Measurements from ENCODE around the gene STATH.
"Not testable (repeated sequence)": the region's sequence is repeated elsewhere in the genome, so short reads cannot be mapped to it uniquely, and the experiment has no call there.

Gene STATH

GRCh38 chr4:70023218-70023617, 27.5 kb downstream of the STATH start:
- H3K79me2 ChIP-seq (ENCODE audit: insufficient read depth, low read length): no peaks in the 10 kb centered on the region
- no peaks in the 10 kb centered on the region for H4K20me1 ChIP-seq (ENCODE audit: insufficient read depth, low read length, poor library complexity, severe bottlenecking)
- no peaks in the 10 kb centered on the region for H3K9me3 ChIP-seq (ENCODE audit: insufficient read depth, low read depth, low read length)
- TF ChIP-seq CTCF (conservative IDR thresholded peaks at IDR 0.05; ENCODE audit: low read length) (no peak), EZH2phosphoT487 (IDR thresholded peaks at IDR 0.05; ENCODE audit: borderline replicate concordance) (no peak)
- H3F3A ChIP-seq (ENCODE audit: low read depth): no peaks in the 10 kb centered on the region
- no peaks in the 10 kb centered on the region for H3K9me2 ChIP-seq (replicated peaks; ENCODE audit: low read depth, low read length)
- H3K4me1 ChIP-seq (ENCODE audit: insufficient read depth, low read length, poor library complexity, severe bottlenecking): no peaks in the 10 kb centered on the region
- no peaks in the 10 kb centered on the region for H3K27me3 ChIP-seq (ENCODE audit: insufficient read depth, low read length, poor library complexity, severe bottlenecking)
- H3K4me2 ChIP-seq (ENCODE audit: low read depth, low read length, poor library complexity, severe bottlenecking): no peak overlapping the region
- H2AFZ ChIP-seq (ENCODE audit: low read length): no peak overlapping the region
- no peak overlapping the region for H3K9ac ChIP-seq (ENCODE audit: low read depth, low read length, poor library complexity, severe bottlenecking)
- no peaks in the 10 kb centered on the region for H3K36me3 ChIP-seq (ENCODE audit: insufficient read depth, low read length)
- H3K4me3 ChIP-seq (ENCODE audit: low read length, poor library complexity, severe bottlenecking): no peak overlapping the region

- no peaks in the 10 kb centered on the region for H3K79me2 ChIP-seq (ENCODE audit: insufficient read depth, low read length)
- H3K36me3 ChIP-seq (ENCODE audit: insufficient read depth, low read length): no peaks in the 10 kb centered on the region
- no peaks in the 10 kb centered on the region for H3K9me3 ChIP-seq (ENCODE audit: insufficient read depth, low read depth, low read length)
- H2AFZ ChIP-seq (ENCODE audit: low read length): no peak overlapping the region
- no peaks in the 10 kb centered on the region for H4K20me1 ChIP-seq (ENCODE audit: insufficient read depth, low read length, poor library complexity, severe bottlenecking)
- no peak overlapping the region for H3K9ac ChIP-seq (ENCODE audit: low read depth, low read length, poor library complexity, severe bottlenecking)
- H3K4me2 ChIP-seq (ENCODE audit: low read depth, low read length, poor library complexity, severe bottlenecking): no peak overlapping the region
- TF ChIP-seq EZH2phosphoT487 (IDR thresholded peaks at IDR 0.05; ENCODE audit: borderline replicate concordance) (no peak), CTCF (conservative IDR thresholded peaks at IDR 0.05; ENCODE audit: low read length) (no peak)
- H3K27me3 ChIP-seq (ENCODE audit: insufficient read depth, low read length, poor library complexity, severe bottlenecking): no peaks in the 10 kb centered on the region
- H3K9me2 ChIP-seq (replicated peaks; ENCODE audit: low read depth, low read length): no peaks in the 10 kb centered on the region
- no peak overlapping the region for H3K4me3 ChIP-seq (ENCODE audit: low read length, poor library complexity, severe bottlenecking)
- H3K4me1 ChIP-seq (ENCODE audit: insufficient read depth, low read length, poor library complexity, severe bottlenecking): no peaks in the 10 kb centered on the region
- no peaks in the 10 kb centered on the region for H3F3A ChIP-seq (ENCODE audit: low read depth)
Measured at GRCh38 chr4:70027011-70027410, 31.2 kb downstream of the STATH start.

GRCh38 chr4:70028159-70028558, 32.4 kb downstream of the STATH start, which contains the start of gene HTN3:
Gene HTN3 (plus strand): TSS chr4:70028459. CDS start chr4:70030741, 2,282 bp downstream.
- not testable (repeated sequence) for H3K9me3 ChIP-seq (ENCODE audit: insufficient read depth, low read depth, low read length); H2AFZ ChIP-seq (ENCODE audit: low read length); H3K4me2 ChIP-seq (ENCODE audit: low read depth, low read length, poor library complexity, severe bottlenecking); H4K20me1 ChIP-seq (ENCODE audit: insufficient read depth, low read length, poor library complexity, severe bottlenecking); H3K27me3 ChIP-seq (ENCODE audit: insufficient read depth, low read length, poor library complexity, severe bottlenecking); H3K4me1 ChIP-seq (ENCODE audit: insufficient read depth, low read length, poor library complexity, severe bottlenecking); H3K4me3 ChIP-seq (ENCODE audit: low read length, poor library complexity, severe bottlenecking); H3K9me2 ChIP-seq (replicated peaks; ENCODE audit: low read depth, low read length); H3K9ac ChIP-seq (ENCODE audit: low read depth, low read length, poor library complexity, severe bottlenecking); H3K36me3 ChIP-seq (ENCODE audit: insufficient read depth, low read length); H3F3A ChIP-seq (ENCODE audit: low read depth); H3K79me2 ChIP-seq (ENCODE audit: insufficient read depth, low read length)

GRCh38 chr4:70037559-70037958, 41.8 kb downstream of the STATH start:
- not testable (repeated sequence) for H3K9ac ChIP-seq (ENCODE audit: low read depth, low read length, poor library complexity, severe bottlenecking); H3F3A ChIP-seq (ENCODE audit: low read depth); H2AFZ ChIP-seq (ENCODE audit: low read length); H4K20me1 ChIP-seq (ENCODE audit: insufficient read depth, low read length, poor library complexity, severe bottlenecking); H3K27me3 ChIP-seq (ENCODE audit: insufficient read depth, low read length, poor library complexity, severe bottlenecking); H3K9me3 ChIP-seq (ENCODE audit: insufficient read depth, low read depth, low read length); H3K36me3 ChIP-seq (ENCODE audit: insufficient read depth, low read length); H3K4me2 ChIP-seq (ENCODE audit: low read depth, low read length, poor library complexity, severe bottlenecking); H3K4me3 ChIP-seq (ENCODE audit: low read length, poor library complexity, severe bottlenecking); H3K79me2 ChIP-seq (ENCODE audit: insufficient read depth, low read length); H3K4me1 ChIP-seq (ENCODE audit: insufficient read depth, low read length, poor library complexity, severe bottlenecking); H3K9me2 ChIP-seq (replicated peaks; ENCODE audit: low read depth, low read length)

- H3K9ac ChIP-seq (ENCODE audit: low read depth, low read length, poor library complexity, severe bottlenecking); H3F3A ChIP-seq (ENCODE audit: low read depth); H3K9me2 ChIP-seq (replicated peaks; ENCODE audit: low read depth, low read length); H3K4me2 ChIP-seq (ENCODE audit: low read depth, low read length, poor library complexity, severe bottlenecking); H3K4me3 ChIP-seq (ENCODE audit: low read length, poor library complexity, severe bottlenecking); H3K4me1 ChIP-seq (ENCODE audit: insufficient read depth, low read length, poor library complexity, severe bottlenecking); H4K20me1 ChIP-seq (ENCODE audit: insufficient read depth, low read length, poor library complexity, severe bottlenecking); H3K9me3 ChIP-seq (ENCODE audit: insufficient read depth, low read depth, low read length); H3K27me3 ChIP-seq (ENCODE audit: insufficient read depth, low read length, poor library complexity, severe bottlenecking); H3K36me3 ChIP-seq (ENCODE audit: insufficient read depth, low read length); H3K79me2 ChIP-seq (ENCODE audit: insufficient read depth, low read length); H2AFZ ChIP-seq (ENCODE audit: low read length): not testable (repeated sequence)
Measured at GRCh38 chr4:70039928-70040327, 44.2 kb downstream of the STATH start.
